ENCODE results near the gene TTLL11. TPM values are rescaled to one million over a fixed set of nuclear protein-coding genes. Genes with fewer than 3 reads are reported as not detected.
"Not testable (repeated sequence)": the region's sequence is repeated elsewhere in the genome, so short reads cannot be mapped to it uniquely, and the experiment has no call there.

TTLL11 gene
- total RNA-seq, 1 experiment from 2014 or later: 13.6 TPM

- Mint-ChIP-seq H3K36me3 (ENCODE audit: insufficient read depth, unreplicated experiment) (peaks cover 10% of the 10 kb centered on the region), H3K4me3 (ENCODE audit: unreplicated experiment) (no peak overlapping the region), H3K27me3 (ENCODE audit: insufficient read depth, unreplicated experiment) (no peaks in the 10 kb centered on the region), H3K27ac (ENCODE audit: low read depth, unreplicated experiment) (no peak overlapping the region), H3K4me1 (ENCODE audit: insufficient read depth, unreplicated experiment) (no peaks in the 10 kb centered on the region), H3K9me3 (ENCODE audit: unreplicated experiment) (peaks cover 20% of the 10 kb centered on the region)
- ChIA-PET CTCF (interaction anchor here (0.6 to 1.8 kb wide), 5 partner anchors 23 to 1924 kb away, joined by 3 to 4 read pairs (median 4); no protein-coding TSS in a partner anchor), POLR2A (no interaction called here)
- no TSS peak for BruUV-seq (replicated peaks)
- TF ChIP-seq CTCF (IDR thresholded peaks at IDR 0.05; ENCODE audit: unreplicated experiment): no peak
- DNase-seq (ENCODE audit: unreplicated experiment): no peak
- intact Hi-C loops (cut with micrococcal nuclease): no loop called here
These were observed 17.7 kb downstream of the TTLL11 start for GRCh38 chr9:122075135-122076030.

- no TSS peak for BruUV-seq (replicated peaks)
- Mint-ChIP-seq H3K9me3 (ENCODE audit: unreplicated experiment) (peaks cover 6% of the 10 kb centered on the region), H3K36me3 (ENCODE audit: insufficient read depth, unreplicated experiment) (peaks cover 11% of the 10 kb centered on the region), H3K4me3 (ENCODE audit: unreplicated experiment) (no peak overlapping the region), H3K4me1 (ENCODE audit: insufficient read depth, unreplicated experiment) (no peaks in the 10 kb centered on the region), H3K27me3 (ENCODE audit: insufficient read depth, unreplicated experiment) (no peaks in the 10 kb centered on the region), H3K27ac (ENCODE audit: low read depth, unreplicated experiment) (no peak overlapping the region)
- TF ChIP-seq CTCF (IDR thresholded peaks at IDR 0.05; ENCODE audit: unreplicated experiment): no peak
- intact Hi-C loops (cut with micrococcal nuclease): no loop called here
- ChIA-PET CTCF (interaction anchor here (0.9 kb wide), 1 partner anchor 9 kb away, joined by 4 read pairs; no protein-coding TSS in a partner anchor), POLR2A (no interaction called here)
- no peak for DNase-seq (ENCODE audit: unreplicated experiment)
These were observed 21.4 kb downstream of the TTLL11 start for GRCh38 chr9:122071715-122072114.

- no peak for DNase-seq (ENCODE audit: unreplicated experiment)
- POLR2A ChIA-PET: no interaction called here
- peaks cover 11% of the 10 kb centered on the region for H3K36me3 Mint-ChIP-seq (ENCODE audit: insufficient read depth, unreplicated experiment)
- TF ChIP-seq CTCF (IDR thresholded peaks at IDR 0.05; ENCODE audit: unreplicated experiment): no peak
- H3K27ac Mint-ChIP-seq (ENCODE audit: low read depth, unreplicated experiment): no peak overlapping the region
- CTCF ChIA-PET: no interaction called here
- BruUV-seq (replicated peaks): no TSS peak
- no peak overlapping the region for H3K4me3 Mint-ChIP-seq (ENCODE audit: unreplicated experiment)
- no peaks in the 10 kb centered on the region for H3K27me3 Mint-ChIP-seq (ENCODE audit: insufficient read depth, unreplicated experiment)
- intact Hi-C loops (cut with micrococcal nuclease): no loop called here
- H3K9me3 Mint-ChIP-seq (ENCODE audit: unreplicated experiment): no peaks in the 10 kb centered on the region
- peaks cover 3% of the 10 kb centered on the region for H3K4me1 Mint-ChIP-seq (ENCODE audit: insufficient read depth, unreplicated experiment)
These were observed 22.2 kb downstream of the TTLL11 start for GRCh38 chr9:122070728-122071515.

- POLR2A ChIA-PET; H3K4me1 Mint-ChIP-seq (ENCODE audit: insufficient read depth, unreplicated experiment); CTCF ChIA-PET; H3K9me3 Mint-ChIP-seq (ENCODE audit: unreplicated experiment); H3K27ac Mint-ChIP-seq (ENCODE audit: low read depth, unreplicated experiment); BruUV-seq (replicated peaks); H3K36me3 Mint-ChIP-seq (ENCODE audit: insufficient read depth, unreplicated experiment); DNase-seq (ENCODE audit: unreplicated experiment); intact Hi-C loops (cut with micrococcal nuclease); H3K4me3 Mint-ChIP-seq (ENCODE audit: unreplicated experiment); H3K27me3 Mint-ChIP-seq (ENCODE audit: insufficient read depth, unreplicated experiment): not testable (repeated sequence)
These were observed 26.4 kb downstream of the TTLL11 start for GRCh38 chr9:122066680-122067079.
